ENCODE data around the gene SPX. TPM values are rescaled to one million over a fixed set of nuclear protein-coding genes. Genes with fewer than 3 reads are reported as not detected.

SPX gene
- polyA plus RNA-seq, 1 of the 3 experiments (the other 2 are of a cell fraction) = not detected

DNA sequence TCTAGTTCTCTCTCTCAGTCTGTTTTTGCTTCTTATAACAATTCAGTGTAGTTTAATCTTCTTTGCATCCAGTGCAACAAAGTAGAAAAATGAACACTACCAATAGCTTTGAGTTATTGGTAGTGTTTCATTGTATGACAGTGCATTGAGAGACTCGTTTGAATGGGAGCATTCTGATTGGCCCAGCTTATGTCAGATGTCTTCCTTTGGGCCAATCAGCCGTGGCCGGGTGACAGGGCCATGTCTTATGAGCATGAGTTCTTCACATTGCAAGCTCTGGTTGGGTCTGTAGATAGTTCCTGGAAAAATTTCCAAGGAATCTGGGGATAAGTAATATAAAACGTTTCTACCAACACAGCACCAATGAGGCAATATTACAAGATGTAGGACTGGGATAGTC, 42.0 kb downstream of the SPX start:
- H2AFZ ChIP-seq (ENCODE audit: low read depth) = no peak overlapping the region
- no peak overlapping the region for H3K9ac ChIP-seq
- WGBS (ENCODE audit: low lambda C conversion rate) = 20% methylated on average over 4 of the region's 4 CpGs
- CTCF ChIA-PET = interaction anchor here (0.8 kb wide), 1 partner anchor 112 kb away, joined by 3 read pairs; no protein-coding TSS in a partner anchor
- H4K20me1 ChIP-seq (ENCODE audit: insufficient read depth) = no peaks in the 10 kb centered on the region
- no peaks in the 10 kb centered on the region for H3K36me3 ChIP-seq (replicated peaks in 1 of 2; ENCODE audit: control insufficient read depth in 1 of 2, insufficient read depth in 2 of 2, low read length in 1 of 2)
- DNase-seq = no peak
- H3K27ac ChIP-seq (ENCODE audit: low read depth in 2 of 2, low read length in 1 of 2) = no peak overlapping the region
- no peaks in the 10 kb centered on the region for H3K9me2 ChIP-seq
- H3K4me3 ChIP-seq (ENCODE audit: low read depth in 2 of 2, low read length in 1 of 2) = no peak overlapping the region
- H3K4me2 ChIP-seq = no peak overlapping the region
- POLR2A ChIA-PET = no interaction called here
- TF ChIP-seq, protein P1, sequence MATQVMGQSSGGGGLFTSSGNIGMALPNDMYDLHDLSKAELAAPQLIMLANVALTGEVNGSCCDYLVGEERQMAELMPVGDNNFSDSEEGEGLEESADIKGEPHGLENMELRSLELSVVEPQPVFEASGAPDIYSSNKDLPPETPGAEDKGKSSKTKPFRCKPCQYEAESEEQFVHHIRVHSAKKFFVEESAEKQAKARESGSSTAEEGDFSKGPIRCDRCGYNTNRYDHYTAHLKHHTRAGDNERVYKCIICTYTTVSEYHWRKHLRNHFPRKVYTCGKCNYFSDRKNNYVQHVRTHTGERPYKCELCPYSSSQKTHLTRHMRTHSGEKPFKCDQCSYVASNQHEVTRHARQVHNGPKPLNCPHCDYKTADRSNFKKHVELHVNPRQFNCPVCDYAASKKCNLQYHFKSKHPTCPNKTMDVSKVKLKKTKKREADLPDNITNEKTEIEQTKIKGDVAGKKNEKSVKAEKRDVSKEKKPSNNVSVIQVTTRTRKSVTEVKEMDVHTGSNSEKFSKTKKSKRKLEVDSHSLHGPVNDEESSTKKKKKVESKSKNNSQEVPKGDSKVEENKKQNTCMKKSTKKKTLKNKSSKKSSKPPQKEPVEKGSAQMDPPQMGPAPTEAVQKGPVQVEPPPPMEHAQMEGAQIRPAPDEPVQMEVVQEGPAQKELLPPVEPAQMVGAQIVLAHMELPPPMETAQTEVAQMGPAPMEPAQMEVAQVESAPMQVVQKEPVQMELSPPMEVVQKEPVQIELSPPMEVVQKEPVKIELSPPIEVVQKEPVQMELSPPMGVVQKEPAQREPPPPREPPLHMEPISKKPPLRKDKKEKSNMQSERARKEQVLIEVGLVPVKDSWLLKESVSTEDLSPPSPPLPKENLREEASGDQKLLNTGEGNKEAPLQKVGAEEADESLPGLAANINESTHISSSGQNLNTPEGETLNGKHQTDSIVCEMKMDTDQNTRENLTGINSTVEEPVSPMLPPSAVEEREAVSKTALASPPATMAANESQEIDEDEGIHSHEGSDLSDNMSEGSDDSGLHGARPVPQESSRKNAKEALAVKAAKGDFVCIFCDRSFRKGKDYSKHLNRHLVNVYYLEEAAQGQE (IDR thresholded peaks at IDR 0.05; ENCODE audit: low read depth, low read length) = no peak
- TF ChIP-seq YY1 (IDR thresholded peaks at IDR 0.05; ENCODE audit: low read depth) (no peak), TCF12 (IDR thresholded peaks at IDR 0.05) (no peak), TEAD4 (IDR thresholded peaks at IDR 0.05; ENCODE audit: borderline replicate concordance, insufficient read depth) (no peak), RCOR1 (IDR thresholded peaks at IDR 0.05; ENCODE audit: low read length) (no peak)
- TF ChIP-seq, protein P2, sequence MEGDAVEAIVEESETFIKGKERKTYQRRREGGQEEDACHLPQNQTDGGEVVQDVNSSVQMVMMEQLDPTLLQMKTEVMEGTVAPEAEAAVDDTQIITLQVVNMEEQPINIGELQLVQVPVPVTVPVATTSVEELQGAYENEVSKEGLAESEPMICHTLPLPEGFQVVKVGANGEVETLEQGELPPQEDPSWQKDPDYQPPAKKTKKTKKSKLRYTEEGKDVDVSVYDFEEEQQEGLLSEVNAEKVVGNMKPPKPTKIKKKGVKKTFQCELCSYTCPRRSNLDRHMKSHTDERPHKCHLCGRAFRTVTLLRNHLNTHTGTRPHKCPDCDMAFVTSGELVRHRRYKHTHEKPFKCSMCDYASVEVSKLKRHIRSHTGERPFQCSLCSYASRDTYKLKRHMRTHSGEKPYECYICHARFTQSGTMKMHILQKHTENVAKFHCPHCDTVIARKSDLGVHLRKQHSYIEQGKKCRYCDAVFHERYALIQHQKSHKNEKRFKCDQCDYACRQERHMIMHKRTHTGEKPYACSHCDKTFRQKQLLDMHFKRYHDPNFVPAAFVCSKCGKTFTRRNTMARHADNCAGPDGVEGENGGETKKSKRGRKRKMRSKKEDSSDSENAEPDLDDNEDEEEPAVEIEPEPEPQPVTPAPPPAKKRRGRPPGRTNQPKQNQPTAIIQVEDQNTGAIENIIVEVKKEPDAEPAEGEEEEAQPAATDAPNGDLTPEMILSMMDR (IDR thresholded peaks at IDR 0.05) = no peak
- TF ChIP-seq, protein P3, sequence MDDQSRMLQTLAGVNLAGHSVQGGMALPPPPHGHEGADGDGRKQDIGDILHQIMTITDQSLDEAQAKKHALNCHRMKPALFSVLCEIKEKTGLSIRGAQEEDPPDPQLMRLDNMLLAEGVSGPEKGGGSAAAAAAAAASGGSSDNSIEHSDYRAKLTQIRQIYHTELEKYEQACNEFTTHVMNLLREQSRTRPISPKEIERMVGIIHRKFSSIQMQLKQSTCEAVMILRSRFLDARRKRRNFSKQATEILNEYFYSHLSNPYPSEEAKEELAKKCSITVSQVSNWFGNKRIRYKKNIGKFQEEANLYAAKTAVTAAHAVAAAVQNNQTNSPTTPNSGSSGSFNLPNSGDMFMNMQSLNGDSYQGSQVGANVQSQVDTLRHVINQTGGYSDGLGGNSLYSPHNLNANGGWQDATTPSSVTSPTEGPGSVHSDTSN (IDR thresholded peaks at IDR 0.05) = no peak
- TF ChIP-seq, protein P4, sequence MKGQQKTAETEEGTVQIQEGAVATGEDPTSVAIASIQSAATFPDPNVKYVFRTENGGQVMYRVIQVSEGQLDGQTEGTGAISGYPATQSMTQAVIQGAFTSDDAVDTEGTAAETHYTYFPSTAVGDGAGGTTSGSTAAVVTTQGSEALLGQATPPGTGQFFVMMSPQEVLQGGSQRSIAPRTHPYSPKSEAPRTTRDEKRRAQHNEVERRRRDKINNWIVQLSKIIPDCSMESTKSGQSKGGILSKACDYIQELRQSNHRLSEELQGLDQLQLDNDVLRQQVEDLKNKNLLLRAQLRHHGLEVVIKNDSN (IDR thresholded peaks at IDR 0.05; ENCODE audit: borderline replicate concordance, low read depth) = no peak
- TF ChIP-seq, protein P5, sequence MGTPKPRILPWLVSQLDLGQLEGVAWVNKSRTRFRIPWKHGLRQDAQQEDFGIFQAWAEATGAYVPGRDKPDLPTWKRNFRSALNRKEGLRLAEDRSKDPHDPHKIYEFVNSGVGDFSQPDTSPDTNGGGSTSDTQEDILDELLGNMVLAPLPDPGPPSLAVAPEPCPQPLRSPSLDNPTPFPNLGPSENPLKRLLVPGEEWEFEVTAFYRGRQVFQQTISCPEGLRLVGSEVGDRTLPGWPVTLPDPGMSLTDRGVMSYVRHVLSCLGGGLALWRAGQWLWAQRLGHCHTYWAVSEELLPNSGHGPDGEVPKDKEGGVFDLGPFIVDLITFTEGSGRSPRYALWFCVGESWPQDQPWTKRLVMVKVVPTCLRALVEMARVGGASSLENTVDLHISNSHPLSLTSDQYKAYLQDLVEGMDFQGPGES (IDR thresholded peaks at IDR 0.05; ENCODE audit: low read depth, low read length) = no peak
- no peaks in the 10 kb centered on the region for H3K9me3 ChIP-seq
- H3F3A ChIP-seq (replicated peaks; ENCODE audit: insufficient read depth) = no peaks in the 10 kb centered on the region
- H3K79me2 ChIP-seq (ENCODE audit: insufficient read depth) = no peaks in the 10 kb centered on the region
- H3K27me3 ChIP-seq (ENCODE audit: insufficient read depth) = peaks cover 4% of the 10 kb centered on the region; the same call in 1 of the 2 replicates
- H3K4me1 ChIP-seq (ENCODE audit: control insufficient read depth in 1 of 2, insufficient read depth in 2 of 2, low read depth in 1 of 2, low read length in 1 of 2) = no peaks in the 10 kb centered on the region

Data from SK-N-SH (cell line).